GM23338 (cell line): ENCODE results near the gene UBA1. TPM values are rescaled to one million over a fixed set of nuclear protein-coding genes. Genes with fewer than 3 reads are reported as not detected.

Experiments
- ATAC-seq: fragments of 200-7000 bp; cut with Tn5 transposase; 3 replicates; pipeline ENCODE4 v1.9.1; 2020
- DNase-seq: peaks from one replicate; pipeline ENCODE4 v3.0.0-alpha.2; 2015; ENCODE audit warnings: low spot score
- H2AFZ ChIP-seq: fragments of 200-600 bp; sonication (generic); 2 replicates; pipeline ENCODE4 v1.8.0; 2016; ENCODE audit warnings: antibody characterized with exemption, mild to moderate bottlenecking, moderate library complexity
- H3F3A ChIP-seq: fragments of 200-600 bp; sonication (generic); replicated peaks from 2 replicates; pipeline ENCODE4 v1.8.0; 2017; ENCODE audit warnings: antibody characterized with exemption, mixed run types, low read depth
- H3K27ac ChIP-seq: fragments of 200-600 bp; sonication (generic); 2 replicates; pipeline ENCODE4 v1.6.1; 2016; ENCODE audit warnings: low read depth
- H3K27me3 ChIP-seq: fragments of 200-600 bp; sonication (generic); 2 replicates; pipeline ENCODE4 v1.8.0; 2016; ENCODE audit warnings: mild to moderate bottlenecking, mixed run types, moderate library complexity; ENCODE audit not compliant: insufficient read depth
- H3K36me3 ChIP-seq: fragments of 200-600 bp; sonication (generic); 2 replicates; pipeline ENCODE4 v1.8.0; 2016; ENCODE audit warnings: mild to moderate bottlenecking; ENCODE audit not compliant: insufficient read depth
- H3K4me1 ChIP-seq: fragments of 200-600 bp; sonication (generic); 2 replicates; pipeline ENCODE4 v1.8.0; 2016; ENCODE audit warnings: mild to moderate bottlenecking, moderate library complexity; ENCODE audit not compliant: insufficient read depth
- H3K4me2 ChIP-seq: fragments of 200-600 bp; sonication (generic); 2 replicates; pipeline ENCODE4 v1.7.1; 2017; ENCODE audit warnings: mixed run types
- H3K4me3 ChIP-seq: fragments of 200-600 bp; sonication (generic); 2 replicates; pipeline ENCODE4 v1.6.1; 2016; ENCODE audit warnings: mixed run types
- H3K79me2 ChIP-seq: fragments of 200-600 bp; sonication (generic); replicated peaks from 2 replicates; pipeline ENCODE4 v1.8.0; 2017; ENCODE audit warnings: mild to moderate bottlenecking; ENCODE audit not compliant: insufficient read depth
- H3K9me2 ChIP-seq: fragments of 200-600 bp; sonication (generic); 2 replicates; pipeline ENCODE4 v1.8.0; 2017; ENCODE audit not compliant: insufficient read depth
- H4K20me1 ChIP-seq: fragments of 200-600 bp; sonication (generic); replicated peaks from 2 replicates; pipeline ENCODE4 v1.8.0; 2017; ENCODE audit warnings: mild to moderate bottlenecking; ENCODE audit not compliant: insufficient read depth
- H3K27ac Mint-ChIP-seq: 2 replicates; pipeline ENCODE4 v1.8.0; 2020; ENCODE audit warnings: inconsistent platforms, mild to moderate bottlenecking, moderate library complexity, mixed read lengths
- H3K27me3 Mint-ChIP-seq: 3 replicates; pipeline ENCODE4 v1.8.0; 2022; ENCODE audit warnings: low read depth, mild to moderate bottlenecking, moderate library complexity, mixed read lengths, inconsistent platforms; ENCODE audit not compliant: insufficient read depth, poor library complexity
- H3K36me3 Mint-ChIP-seq: 3 replicates; pipeline ENCODE4 v1.8.0; 2021; ENCODE audit warnings: low read depth, mild to moderate bottlenecking, inconsistent platforms, moderate library complexity, mixed read lengths
- H3K4me1 Mint-ChIP-seq: 3 replicates; pipeline ENCODE4 v1.8.0; 2020; ENCODE audit warnings: mild to moderate bottlenecking, inconsistent platforms, mixed read lengths
- H3K4me3 Mint-ChIP-seq: 3 replicates; pipeline ENCODE4 v1.8.0; 2021; ENCODE audit warnings: moderate library complexity, mild to moderate bottlenecking, inconsistent platforms, mixed read lengths
- H3K9me3 Mint-ChIP-seq: 3 replicates; pipeline ENCODE4 v1.8.0; 2020; ENCODE audit warnings: moderate library complexity, mild to moderate bottlenecking, inconsistent platforms, mixed read lengths
- CREB1 ChIP-seq: fragments of 250-450 bp; sonication (Bioruptor Pico); IDR thresholded peaks from 2 replicates; pipeline ENCODE4 v1.5.0; 2020; ENCODE audit warnings: low read depth, mild to moderate bottlenecking, moderate library complexity
- EZH2 ChIP-seq: fragments of 200-600 bp; sonication (generic); IDR thresholded peaks from one replicate; pipeline ENCODE4 v1.8.0; 2017; ENCODE audit warnings: antibody characterized with exemption, mild to moderate bottlenecking, low read depth; ENCODE audit not compliant: unreplicated experiment
- EZH2phosphoT487 ChIP-seq: fragments of 200-600 bp; sonication (generic); IDR thresholded peaks from one replicate; pipeline ENCODE4 v1.8.1; 2018; ENCODE audit warnings: antibody characterized with exemption; ENCODE audit not compliant: unreplicated experiment
- JUNB ChIP-seq: IDR thresholded peaks from one replicate; pipeline ENCODE4 v1.6.1; 2016; ENCODE audit warnings: antibody characterized with exemption; ENCODE audit not compliant: unreplicated experiment
- NANOG ChIP-seq: IDR thresholded peaks from 2 replicates; pipeline ENCODE4 v1.6.1; 2016; ENCODE audit warnings: antibody characterized with exemption, borderline replicate concordance
- POLR2AphosphoS5 ChIP-seq: IDR thresholded peaks from 2 replicates; pipeline ENCODE4 v1.6.1; 2016; ENCODE audit warnings: antibody characterized with exemption, low read depth
- STAT1 ChIP-seq: IDR thresholded peaks from one replicate; pipeline ENCODE4 v1.6.1; 2016; ENCODE audit warnings: antibody characterized with exemption; ENCODE audit not compliant: unreplicated experiment
- ZNF114 ChIP-seq: fragments of 250-450 bp; sonication (Bioruptor Pico); IDR thresholded peaks from 2 replicates; pipeline ENCODE4 v1.5.0; 2020; ENCODE audit warnings: mild to moderate bottlenecking, moderate library complexity
- ZNF331 ChIP-seq: fragments of 250-450 bp; sonication (Bioruptor Pico); IDR thresholded peaks from 2 replicates; pipeline ENCODE4 v1.5.0; 2020; ENCODE audit warnings: low read depth, mild to moderate bottlenecking, moderate library complexity
- polyA plus RNA-seq: library from polyadenylated mRNA; unstranded; fragments of >200 nt; fragmentation: Nextera tagmentation; extraction: Ambion mirVana; gene quantifications from 2 replicates; pipeline ENCODE4 v1.2.1, GENCODE V29; 2016
- total RNA-seq: library from RNA; depleted of rRNA; stranded (reverse); fragments of >200 nt; shearing (Covaris generic); gene quantifications from 2 replicates; pipeline ENCODE4 v1.2.3, GENCODE V29; 2014
- TF ChIP-seq, protein P1 (sequence below): IDR thresholded peaks from 2 replicates; pipeline ENCODE4 v1.6.1; 2016; ENCODE audit warnings: antibody characterized with exemption
- TF ChIP-seq, protein P2 (sequence below): IDR thresholded peaks from one replicate; pipeline ENCODE4 v1.6.1; 2018; ENCODE audit warnings: antibody characterized with exemption; ENCODE audit not compliant: unreplicated experiment

UBA1 gene
- total and polyA plus RNA-seq, 2 experiments from 2014 or later: 104 to 377 TPM

DNA sequence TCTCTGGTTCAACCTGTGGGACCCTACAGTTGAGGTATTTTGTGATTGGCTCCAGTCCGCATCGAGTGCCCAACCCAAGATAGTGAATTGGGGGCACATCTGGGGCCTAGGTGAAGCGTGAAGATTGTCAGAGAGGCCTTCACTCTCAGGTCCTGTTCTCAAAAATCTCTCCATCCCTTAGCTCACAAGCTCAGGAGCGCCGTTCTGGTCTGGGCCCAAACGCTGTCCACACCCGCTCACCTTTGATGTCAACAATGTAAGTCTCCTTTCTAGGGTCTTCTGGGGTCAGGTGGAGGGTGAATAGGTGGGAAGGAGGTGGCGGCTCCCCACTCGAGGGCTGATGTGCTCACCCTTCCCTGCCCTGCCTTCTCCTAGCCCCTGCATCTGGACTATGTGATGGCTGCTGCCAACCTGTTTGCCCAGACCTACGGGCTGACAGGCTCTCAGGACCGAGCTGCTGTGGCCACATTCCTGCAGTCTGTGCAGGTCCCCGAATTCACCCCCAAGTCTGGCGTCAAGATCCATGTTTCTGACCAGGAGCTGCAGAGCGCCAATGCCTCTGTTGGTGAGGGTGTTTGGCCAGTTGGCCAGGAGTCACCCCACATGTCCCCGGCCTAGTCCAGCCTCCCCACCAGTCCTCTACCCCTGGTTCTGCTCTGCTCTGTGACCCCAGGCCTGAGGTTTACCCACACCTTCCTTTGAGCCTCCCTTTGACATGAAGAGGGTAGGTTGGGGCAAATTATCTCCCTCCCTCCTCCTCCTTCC lies 17.2 kb downstream of the UBA1 start (continued):
- TF ChIP-seq, protein P1, sequence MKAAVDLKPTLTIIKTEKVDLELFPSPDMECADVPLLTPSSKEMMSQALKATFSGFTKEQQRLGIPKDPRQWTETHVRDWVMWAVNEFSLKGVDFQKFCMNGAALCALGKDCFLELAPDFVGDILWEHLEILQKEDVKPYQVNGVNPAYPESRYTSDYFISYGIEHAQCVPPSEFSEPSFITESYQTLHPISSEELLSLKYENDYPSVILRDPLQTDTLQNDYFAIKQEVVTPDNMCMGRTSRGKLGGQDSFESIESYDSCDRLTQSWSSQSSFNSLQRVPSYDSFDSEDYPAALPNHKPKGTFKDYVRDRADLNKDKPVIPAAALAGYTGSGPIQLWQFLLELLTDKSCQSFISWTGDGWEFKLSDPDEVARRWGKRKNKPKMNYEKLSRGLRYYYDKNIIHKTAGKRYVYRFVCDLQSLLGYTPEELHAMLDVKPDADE: no peak
- TF ChIP-seq STAT1: no peak
- TF ChIP-seq EZH2phosphoT487: no peak
- no peak for TF ChIP-seq ZNF331 (CRISPR knock-in tag)
- TF ChIP-seq CREB1: no peak
- no peak for TF ChIP-seq NANOG
- no peak for TF ChIP-seq POLR2AphosphoS5
- no peak for TF ChIP-seq EZH2
- TF ChIP-seq, protein P2, sequence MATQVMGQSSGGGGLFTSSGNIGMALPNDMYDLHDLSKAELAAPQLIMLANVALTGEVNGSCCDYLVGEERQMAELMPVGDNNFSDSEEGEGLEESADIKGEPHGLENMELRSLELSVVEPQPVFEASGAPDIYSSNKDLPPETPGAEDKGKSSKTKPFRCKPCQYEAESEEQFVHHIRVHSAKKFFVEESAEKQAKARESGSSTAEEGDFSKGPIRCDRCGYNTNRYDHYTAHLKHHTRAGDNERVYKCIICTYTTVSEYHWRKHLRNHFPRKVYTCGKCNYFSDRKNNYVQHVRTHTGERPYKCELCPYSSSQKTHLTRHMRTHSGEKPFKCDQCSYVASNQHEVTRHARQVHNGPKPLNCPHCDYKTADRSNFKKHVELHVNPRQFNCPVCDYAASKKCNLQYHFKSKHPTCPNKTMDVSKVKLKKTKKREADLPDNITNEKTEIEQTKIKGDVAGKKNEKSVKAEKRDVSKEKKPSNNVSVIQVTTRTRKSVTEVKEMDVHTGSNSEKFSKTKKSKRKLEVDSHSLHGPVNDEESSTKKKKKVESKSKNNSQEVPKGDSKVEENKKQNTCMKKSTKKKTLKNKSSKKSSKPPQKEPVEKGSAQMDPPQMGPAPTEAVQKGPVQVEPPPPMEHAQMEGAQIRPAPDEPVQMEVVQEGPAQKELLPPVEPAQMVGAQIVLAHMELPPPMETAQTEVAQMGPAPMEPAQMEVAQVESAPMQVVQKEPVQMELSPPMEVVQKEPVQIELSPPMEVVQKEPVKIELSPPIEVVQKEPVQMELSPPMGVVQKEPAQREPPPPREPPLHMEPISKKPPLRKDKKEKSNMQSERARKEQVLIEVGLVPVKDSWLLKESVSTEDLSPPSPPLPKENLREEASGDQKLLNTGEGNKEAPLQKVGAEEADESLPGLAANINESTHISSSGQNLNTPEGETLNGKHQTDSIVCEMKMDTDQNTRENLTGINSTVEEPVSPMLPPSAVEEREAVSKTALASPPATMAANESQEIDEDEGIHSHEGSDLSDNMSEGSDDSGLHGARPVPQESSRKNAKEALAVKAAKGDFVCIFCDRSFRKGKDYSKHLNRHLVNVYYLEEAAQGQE: no peak
- no peak for TF ChIP-seq JUNB
- TF ChIP-seq ZNF114 (CRISPR knock-in tag): no peak

DNA sequence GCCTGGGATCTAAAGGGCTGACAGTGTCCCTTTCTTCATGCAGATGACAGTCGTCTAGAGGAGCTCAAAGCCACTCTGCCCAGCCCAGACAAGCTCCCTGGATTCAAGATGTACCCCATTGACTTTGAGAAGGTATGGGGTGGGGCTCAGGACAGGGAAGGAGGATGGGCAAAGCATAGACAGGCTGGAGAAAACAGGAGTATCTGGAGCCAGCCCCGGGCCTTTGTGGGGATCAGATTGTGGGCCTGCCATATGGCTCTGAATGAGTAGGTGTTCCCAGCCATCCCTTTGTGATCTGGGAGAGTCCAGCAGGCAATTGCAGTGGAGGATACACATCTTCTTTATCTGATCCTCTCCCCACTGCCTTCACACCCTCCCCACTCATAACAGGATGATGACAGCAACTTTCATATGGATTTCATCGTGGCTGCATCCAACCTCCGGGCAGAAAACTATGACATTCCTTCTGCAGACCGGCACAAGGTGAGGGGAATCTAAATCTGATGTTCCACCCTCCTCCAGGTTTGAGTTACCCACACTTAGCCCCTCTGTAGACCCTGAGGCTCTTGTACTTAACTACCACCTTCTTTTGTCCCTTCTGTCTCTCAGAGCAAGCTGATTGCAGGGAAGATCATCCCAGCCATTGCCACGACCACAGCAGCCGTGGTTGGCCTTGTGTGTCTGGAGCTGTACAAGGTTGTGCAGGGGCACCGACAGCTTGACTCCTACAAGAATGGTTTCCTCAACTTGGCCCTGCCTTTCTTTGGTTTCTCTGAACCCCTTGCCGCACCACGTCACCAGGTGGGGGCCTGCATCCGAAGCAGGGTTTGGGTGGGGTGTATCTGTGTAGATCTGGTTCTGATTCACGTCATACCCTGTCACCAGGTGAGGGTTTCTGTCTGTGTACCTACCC lies 19.0 kb downstream of the UBA1 start:
- no peak overlapping the region for H3K4me3 ChIP-seq
- H3K4me1 Mint-ChIP-seq: peaks cover 14% of the 10 kb centered on the region
- peaks cover 12% of the 10 kb centered on the region for H3K27me3 Mint-ChIP-seq
- H4K20me1 ChIP-seq: peaks cover 4% of the 10 kb centered on the region; the same call in 1 of the 2 replicates
- peaks cover 7% of the 10 kb centered on the region for H3F3A ChIP-seq
- no peak overlapping the region for H3K4me2 ChIP-seq
- TF ChIP-seq ZNF114 (CRISPR knock-in tag) (no peak), EZH2phosphoT487 (no peak), NANOG (no peak), STAT1 (no peak)
- ATAC-seq: no peak
- peaks cover 80% of the 10 kb centered on the region for H3K36me3 Mint-ChIP-seq
- no peak overlapping the region for H2AFZ ChIP-seq
- H3K4me1 ChIP-seq: no peaks in the 10 kb centered on the region
- no peaks in the 10 kb centered on the region for H3K9me2 ChIP-seq
- H3K36me3 ChIP-seq: peaks cover 34% of the 10 kb centered on the region
- H3K9me3 Mint-ChIP-seq: no peaks in the 10 kb centered on the region
- no peak overlapping the region for H3K4me3 Mint-ChIP-seq
- DNase-seq: no peak
- no peaks in the 10 kb centered on the region for H3K79me2 ChIP-seq
- H3K27ac Mint-ChIP-seq: no peak overlapping the region
- H3K27ac ChIP-seq: 0 out of 2 replicates have a peak overlapping the region, but pooled peaks have one; percentile 39
- H3K27me3 ChIP-seq: no peaks in the 10 kb centered on the region
